ENCODE data around the gene NSMCE3.

Gene NSMCE3

DNA sequence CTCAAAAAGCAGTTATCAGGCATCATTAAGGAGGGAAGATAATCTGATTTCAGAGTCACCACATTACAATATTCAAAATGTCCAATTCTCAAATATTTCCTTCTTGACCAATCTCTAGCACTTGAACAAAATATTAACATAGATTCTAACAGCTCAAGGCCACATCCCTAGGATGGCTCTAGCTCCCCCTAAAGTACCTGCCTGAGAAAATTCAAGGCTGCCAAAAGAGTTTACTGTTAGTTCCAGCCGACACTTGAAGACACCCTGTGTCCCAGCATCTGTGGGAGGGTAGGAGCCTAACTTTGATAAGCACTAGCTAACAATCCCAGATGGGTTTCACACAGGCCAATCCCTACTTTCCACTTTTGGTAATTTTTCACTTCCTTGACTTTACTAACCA lies 10.4 kb downstream of the NSMCE3 start:
- no peak overlapping the region for H3K18ac ChIP-seq (ENCODE audit: low read length)
- no peak overlapping the region for H2BK5ac ChIP-seq (ENCODE audit: low read length)
- H3K4me3 ChIP-seq (ENCODE audit: low read length in 2 of 2) = no peak overlapping the region
- no peak overlapping the region for H3K27ac ChIP-seq (replicated peaks; ENCODE audit: low read length)
- no peak overlapping the region for H2BK120ac ChIP-seq (ENCODE audit: low read depth, low read length)
- peaks cover 0 to 3% (median 0%) of the 10 kb centered on the region in 3 experiments for H3K27me3 ChIP-seq (ENCODE audit: control insufficient read depth in 3 of 3, insufficient read depth in 3 of 3, low read depth in 1 of 3, low read length in 3 of 3)
- no peak overlapping the region for H3K14ac ChIP-seq (ENCODE audit: low read length)
- H3K23ac ChIP-seq (ENCODE audit: low read depth, low read length, poor library complexity) = no peak overlapping the region
- no peak overlapping the region for H4K8ac ChIP-seq (ENCODE audit: low read depth, low read length)
- H3K9me3 ChIP-seq (replicated peaks in 1 of 2; ENCODE audit: control insufficient read depth in 2 of 2, insufficient read depth in 1 of 2, low read depth in 1 of 2, low read length in 2 of 2) = no peaks in the 10 kb centered on the region
- no peak overlapping the region for H2AK5ac ChIP-seq (ENCODE audit: low read depth, low read length)
- H3K79me1 ChIP-seq (ENCODE audit: low read depth, low read length) = no peaks in the 10 kb centered on the region
- H3K4ac ChIP-seq (ENCODE audit: low read length) = no peak overlapping the region
- H2BK15ac ChIP-seq (ENCODE audit: low read length) = no peak overlapping the region
- no peak for DNase-seq (ENCODE audit: low spot score)
- no peak overlapping the region for H4K91ac ChIP-seq (ENCODE audit: low read depth, low read length, poor library complexity)
- H3K4me2 ChIP-seq (ENCODE audit: insufficient read depth, low read length, poor library complexity, severe bottlenecking) = no peak overlapping the region
- H3K9ac ChIP-seq (ENCODE audit: low read depth, low read length, poor library complexity) = no peak overlapping the region
- WGBS, 2 donors (ENCODE audit: extremely low coverage in 2 of 2, insufficient read length in 2 of 2, insufficient replicate concordance in 1 of 2) = no CpG with 5 or more reads among the region's 1 CpG
- no peak overlapping the region for H2BK12ac ChIP-seq (ENCODE audit: low read length)
- no peaks in the 10 kb centered on the region for H3K36me3 ChIP-seq (replicated peaks in 1 of 2; ENCODE audit: control insufficient read depth in 2 of 2, insufficient read depth in 2 of 2, low read length in 2 of 2)
- no peaks in the 10 kb centered on the region for H3K4me1 ChIP-seq (ENCODE audit: control insufficient read depth in 2 of 2, insufficient read depth in 1 of 2, low read depth in 1 of 2, low read length in 2 of 2)
- H2AFZ ChIP-seq (ENCODE audit: low read length) = no peak overlapping the region

DNA sequence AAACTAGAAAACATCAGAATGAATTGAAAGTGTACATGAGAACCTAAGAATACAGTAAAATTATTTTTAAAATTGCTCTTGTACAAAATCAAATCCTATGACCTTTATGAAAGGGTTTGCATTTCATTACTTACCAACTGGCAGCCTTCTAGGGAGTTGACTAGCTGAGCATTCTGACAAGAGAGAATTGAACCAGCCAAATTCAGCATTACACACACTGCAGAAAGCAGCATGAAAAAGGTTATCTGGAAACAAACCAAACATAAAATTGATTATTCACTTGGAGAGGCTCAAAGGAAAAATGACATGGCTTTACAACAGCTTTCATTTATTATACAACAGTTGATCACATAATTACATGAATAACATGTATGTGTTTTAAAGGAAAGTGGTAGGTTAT lies 17.4 kb downstream of the NSMCE3 start:
- no peak overlapping the region for H2BK120ac ChIP-seq (ENCODE audit: low read depth, low read length)
- no peak for DNase-seq (ENCODE audit: low spot score)
- H3K4me3 ChIP-seq (ENCODE audit: low read length in 2 of 2) = no peak overlapping the region
- H3K23ac ChIP-seq (ENCODE audit: low read depth, low read length, poor library complexity) = no peak overlapping the region
- no peak overlapping the region for H3K9ac ChIP-seq (ENCODE audit: low read depth, low read length, poor library complexity)
- no peak overlapping the region for H3K4me2 ChIP-seq (ENCODE audit: insufficient read depth, low read length, poor library complexity, severe bottlenecking)
- no peak overlapping the region for H2AK5ac ChIP-seq (ENCODE audit: low read depth, low read length)
- no peak overlapping the region for H4K8ac ChIP-seq (ENCODE audit: low read depth, low read length)
- no peak overlapping the region for H2BK12ac ChIP-seq (ENCODE audit: low read length)
- peaks cover 0 to 4% (median 0%) of the 10 kb centered on the region in 3 experiments for H3K27me3 ChIP-seq (ENCODE audit: control insufficient read depth in 3 of 3, insufficient read depth in 3 of 3, low read depth in 1 of 3, low read length in 3 of 3)
- H2AFZ ChIP-seq (ENCODE audit: low read length) = no peak overlapping the region
- peaks cover 0 to 2% of the 10 kb centered on the region in 2 donors for H3K9me3 ChIP-seq (replicated peaks in 1 of 2; ENCODE audit: control insufficient read depth in 2 of 2, insufficient read depth in 1 of 2, low read depth in 1 of 2, low read length in 2 of 2)
- no peak overlapping the region for H3K4ac ChIP-seq (ENCODE audit: low read length)
- no peak overlapping the region for H3K14ac ChIP-seq (ENCODE audit: low read length)
- no peak overlapping the region for H2BK15ac ChIP-seq (ENCODE audit: low read length)
- peaks cover 0 to 1% of the 10 kb centered on the region in 2 donors for H3K36me3 ChIP-seq (replicated peaks in 1 of 2; ENCODE audit: control insufficient read depth in 2 of 2, insufficient read depth in 2 of 2, low read length in 2 of 2)
- H2BK5ac ChIP-seq (ENCODE audit: low read length) = no peak overlapping the region
- no peak overlapping the region for H3K18ac ChIP-seq (ENCODE audit: low read length)
- no peak overlapping the region for H3K27ac ChIP-seq (replicated peaks; ENCODE audit: low read length)
- H4K91ac ChIP-seq (ENCODE audit: low read depth, low read length, poor library complexity) = no peak overlapping the region
- no peaks in the 10 kb centered on the region for H3K79me1 ChIP-seq (ENCODE audit: low read depth, low read length)
- no peaks in the 10 kb centered on the region for H3K4me1 ChIP-seq (ENCODE audit: control insufficient read depth in 2 of 2, insufficient read depth in 1 of 2, low read depth in 1 of 2, low read length in 2 of 2)

DNA sequence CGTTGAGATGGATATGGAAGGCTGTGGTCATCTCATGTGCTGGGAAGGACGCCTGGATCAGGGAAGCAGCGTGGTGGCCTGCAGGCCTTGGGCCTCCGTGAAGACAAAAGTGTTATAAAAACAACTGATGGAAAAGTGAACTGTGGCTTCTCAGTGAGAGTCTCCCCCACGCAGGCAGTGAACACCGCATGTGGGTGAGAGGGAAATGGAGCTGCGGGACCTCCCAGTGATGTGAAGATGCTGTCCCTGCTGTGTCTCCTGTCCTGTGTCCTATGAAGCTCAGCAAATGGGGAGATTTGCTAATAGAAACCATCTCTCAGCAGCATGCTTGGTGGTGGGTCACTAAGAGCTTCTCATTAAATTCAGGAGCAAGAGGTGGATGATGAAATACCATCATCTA lies 25.1 kb downstream of the NSMCE3 start:
- Histone ChIP-seq H3K23ac (ENCODE audit: low read depth, low read length, poor library complexity) (no peak overlapping the region), H2AK5ac (ENCODE audit: low read depth, low read length) (no peak overlapping the region), H4K91ac (ENCODE audit: low read depth, low read length, poor library complexity) (no peak overlapping the region), H2BK120ac (ENCODE audit: low read depth, low read length) (no peak overlapping the region), H3K4ac (ENCODE audit: low read length) (no peak overlapping the region), H3K9me3 (replicated peaks in 1 of 2; ENCODE audit: control insufficient read depth in 2 of 2, insufficient read depth in 1 of 2, low read depth in 1 of 2, low read length in 2 of 2) (no peaks in the 10 kb centered on the region), H2BK12ac (ENCODE audit: low read length) (no peak overlapping the region), H3K27me3 (ENCODE audit: control insufficient read depth in 3 of 3, insufficient read depth in 3 of 3, low read depth in 1 of 3, low read length in 3 of 3) (no peaks in the 10 kb centered on the region), H3K4me1 (ENCODE audit: control insufficient read depth in 2 of 2, insufficient read depth in 1 of 2, low read depth in 1 of 2, low read length in 2 of 2) (no peaks in the 10 kb centered on the region), H4K8ac (ENCODE audit: low read depth, low read length) (no peak overlapping the region), H3K14ac (ENCODE audit: low read length) (no peak overlapping the region), H3K4me2 (ENCODE audit: insufficient read depth, low read length, poor library complexity, severe bottlenecking) (no peak overlapping the region), H3K79me1 (ENCODE audit: low read depth, low read length) (no peaks in the 10 kb centered on the region), H3K27ac (replicated peaks; ENCODE audit: low read length) (no peak overlapping the region), H2AFZ (ENCODE audit: low read length) (no peak overlapping the region), H3K4me3 (ENCODE audit: low read length in 2 of 2) (no peak overlapping the region), H3K36me3 (replicated peaks in 1 of 2; ENCODE audit: control insufficient read depth in 2 of 2, insufficient read depth in 2 of 2, low read length in 2 of 2) (no peaks in the 10 kb centered on the region), H3K18ac (ENCODE audit: low read length) (no peak overlapping the region), H2BK15ac (ENCODE audit: low read length) (no peak overlapping the region), H2BK5ac (ENCODE audit: low read length) (no peak overlapping the region), H3K9ac (ENCODE audit: low read depth, low read length, poor library complexity) (no peak overlapping the region)
- WGBS, 2 donors (ENCODE audit: extremely low coverage in 2 of 2, insufficient read length in 2 of 2, insufficient replicate concordance in 1 of 2) = no CpG with 5 or more reads among the region's 7 CpGs
- DNase-seq (ENCODE audit: low spot score) = no peak

DNA sequence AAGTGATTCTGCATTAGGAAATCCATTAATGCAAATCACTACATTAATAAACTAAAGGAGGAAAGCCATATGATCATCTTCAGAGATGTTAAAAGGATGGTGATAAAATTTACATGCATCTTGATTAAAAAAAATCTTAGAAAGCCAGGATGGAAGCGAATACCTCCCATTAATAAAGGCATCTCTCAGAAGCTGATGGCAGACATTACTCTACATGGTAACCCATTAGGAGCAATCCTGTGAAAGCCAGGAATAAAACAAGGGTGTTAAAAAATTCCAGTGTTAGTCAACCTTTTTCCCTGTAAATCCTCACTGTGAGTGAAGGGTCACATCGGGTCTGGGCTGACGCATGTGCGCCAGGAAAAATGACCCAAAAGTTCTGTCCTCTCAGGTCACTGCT lies 25.5 kb downstream of the NSMCE3 start:
- Histone ChIP-seq H3K4ac (ENCODE audit: low read length) (no peak overlapping the region), H2BK12ac (ENCODE audit: low read length) (no peak overlapping the region), H4K8ac (ENCODE audit: low read depth, low read length) (no peak overlapping the region), H2BK120ac (ENCODE audit: low read depth, low read length) (no peak overlapping the region), H2AK5ac (ENCODE audit: low read depth, low read length) (no peak overlapping the region), H3K27ac (replicated peaks; ENCODE audit: low read length) (no peak overlapping the region), H3K9ac (ENCODE audit: low read depth, low read length, poor library complexity) (no peak overlapping the region), H3K23ac (ENCODE audit: low read depth, low read length, poor library complexity) (no peak overlapping the region), H3K79me1 (ENCODE audit: low read depth, low read length) (no peaks in the 10 kb centered on the region), H3K9me3 (replicated peaks in 1 of 2; ENCODE audit: control insufficient read depth in 2 of 2, insufficient read depth in 1 of 2, low read depth in 1 of 2, low read length in 2 of 2) (no peaks in the 10 kb centered on the region), H2BK15ac (ENCODE audit: low read length) (no peak overlapping the region), H3K14ac (ENCODE audit: low read length) (no peak overlapping the region), H3K4me3 (ENCODE audit: low read length in 2 of 2) (no peak overlapping the region), H2BK5ac (ENCODE audit: low read length) (no peak overlapping the region), H3K18ac (ENCODE audit: low read length) (no peak overlapping the region), H3K4me1 (ENCODE audit: control insufficient read depth in 2 of 2, insufficient read depth in 1 of 2, low read depth in 1 of 2, low read length in 2 of 2) (no peaks in the 10 kb centered on the region), H3K27me3 (ENCODE audit: control insufficient read depth in 3 of 3, insufficient read depth in 3 of 3, low read depth in 1 of 3, low read length in 3 of 3) (no peaks in the 10 kb centered on the region), H2AFZ (ENCODE audit: low read length) (no peak overlapping the region), H3K4me2 (ENCODE audit: insufficient read depth, low read length, poor library complexity, severe bottlenecking) (no peak overlapping the region), H3K36me3 (replicated peaks in 1 of 2; ENCODE audit: control insufficient read depth in 2 of 2, insufficient read depth in 2 of 2, low read length in 2 of 2) (no peaks in the 10 kb centered on the region), H4K91ac (ENCODE audit: low read depth, low read length, poor library complexity) (no peak overlapping the region)
- WGBS, 2 donors (ENCODE audit: extremely low coverage in 2 of 2, insufficient read length in 2 of 2, insufficient replicate concordance in 1 of 2) = no CpG with 5 or more reads among the region's 4 CpGs
- DNase-seq (ENCODE audit: low spot score) = no peak
